MM.1S (cell line): ENCODE data around the gene UBAC2.

ENCODE experiments used
- CTCF ChIP-seq: fragments of 300-600 bp; sonication (generic); IDR thresholded peaks from 2 replicates; pipeline ENCODE4 v1.5.1; 2016; ENCODE audit warnings: antibody characterized with exemption, low read length, mixed read lengths
- EZH2 ChIP-seq: fragments of 300-600 bp; sonication (generic); optimal IDR thresholded peaks from 2 replicates; pipeline ENCODE3; 2017; ENCODE audit warnings: low read depth, mild to moderate bottlenecking, antibody characterized with exemption, low read length, mixed read lengths

DNA sequence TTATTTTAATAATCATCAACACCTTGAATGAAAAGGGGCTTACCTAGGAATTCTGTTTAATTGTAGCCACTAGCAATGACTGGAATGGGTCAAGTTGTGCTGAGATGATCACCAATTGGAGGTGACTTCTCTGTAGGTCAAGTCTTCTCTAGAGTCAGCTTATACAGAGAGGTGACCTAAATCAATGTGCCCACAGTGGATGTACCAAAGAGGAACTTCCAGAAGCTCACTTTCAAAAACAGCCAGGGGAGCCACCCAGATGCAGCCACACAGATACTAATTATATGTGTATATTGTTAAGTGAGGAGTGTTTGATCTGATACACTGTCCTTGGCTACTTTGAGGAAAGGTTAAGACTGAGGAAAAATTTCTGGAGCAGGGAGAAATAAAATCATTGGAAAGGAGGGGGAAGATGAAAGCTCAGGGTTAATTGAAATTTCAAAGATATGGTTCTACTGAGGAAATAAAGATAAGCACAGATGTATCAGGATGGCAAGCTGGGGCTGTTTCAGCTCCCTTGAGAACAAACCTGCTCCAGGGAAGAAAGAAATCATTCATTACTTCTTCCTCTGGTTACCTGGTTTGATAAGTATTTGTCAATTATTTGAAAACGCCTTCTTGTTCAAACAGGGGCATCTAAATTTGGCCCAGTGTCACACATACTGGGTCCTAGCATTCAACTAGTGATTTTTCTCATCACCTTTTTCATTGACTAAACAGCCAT, 101.4 kb downstream of the UBAC2 start:
- TF ChIP-seq CTCF = no peak
- TF ChIP-seq EZH2 = no peak
